ENCODE results near the gene SIRPB1.
"Not testable (repeated sequence)": the region's sequence is repeated elsewhere in the genome, so short reads cannot be mapped to it uniquely, and the experiment has no call there.

The SIRPB1 gene

GRCh38 chr20:1619861-1620444 lies at the start of gene SIRPB1:
TSS of gene SIRPB1 (minus strand) at chr20:1620009. CDS start at chr20:1619944, 65 bp downstream.
- DNase-seq, result no peak

GRCh38 chr20:1669304-1669703 lies 49.5 kb upstream of the SIRPB1 start:
- DNase-seq, result no peak

- DNase-seq, result no peak
Measured at GRCh38 chr20:1667502-1668085, 47.8 kb upstream of the SIRPB1 start.

- DNase-seq, result no peak
Measured at GRCh38 chr20:1666802-1667201, 47.0 kb upstream of the SIRPB1 start.

GRCh38 chr20:1665345-1665744 lies 45.5 kb upstream of the SIRPB1 start:
- DNase-seq, result no peak

GRCh38 chr20:1664911-1665310 lies 45.1 kb upstream of the SIRPB1 start:
- no peak for DNase-seq

GRCh38 chr20:1663917-1664316 lies 44.1 kb upstream of the SIRPB1 start:
- no peak for DNase-seq

GRCh38 chr20:1661542-1662299 lies 41.9 kb upstream of the SIRPB1 start:
- DNase-seq, result no peak

GRCh38 chr20:1660246-1660645 lies 40.4 kb upstream of the SIRPB1 start:
- DNase-seq, result no peak

GRCh38 chr20:1657556-1658334 lies 37.9 kb upstream of the SIRPB1 start, which contains the start of gene SIRPG:
TSS of gene SIRPG (minus strand) at chr20:1657779. CDS start at chr20:1657714, 65 bp downstream.
- DNase-seq, result no peak

- no peak for DNase-seq
Measured at GRCh38 chr20:1656844-1657243, 37.0 kb upstream of the SIRPB1 start.

- DNase-seq, result no peak
Measured at GRCh38 chr20:1654996-1655395, 35.2 kb upstream of the SIRPB1 start.

- no peak for DNase-seq
Measured at GRCh38 chr20:1652960-1653359, 33.2 kb upstream of the SIRPB1 start.

GRCh38 chr20:1652104-1652503 lies 32.3 kb upstream of the SIRPB1 start:
- no peak for DNase-seq

- DNase-seq, result no peak
Measured at GRCh38 chr20:1651268-1652058, 31.7 kb upstream of the SIRPB1 start.

GRCh38 chr20:1648101-1648500 lies 28.3 kb upstream of the SIRPB1 start:
- no peak for DNase-seq

- no peak for DNase-seq
Measured at GRCh38 chr20:1646975-1647431, 27.2 kb upstream of the SIRPB1 start.

- no peak for DNase-seq
Measured at GRCh38 chr20:1644101-1644962, 24.5 kb upstream of the SIRPB1 start.

- not testable (repeated sequence) for DNase-seq
Measured at GRCh38 chr20:1638643-1639042, 18.8 kb upstream of the SIRPB1 start.

GRCh38 chr20:1637755-1638154 lies 17.9 kb upstream of the SIRPB1 start:
- no peak for DNase-seq

- DNase-seq, result no peak
Measured at GRCh38 chr20:1637226-1637625, 17.4 kb upstream of the SIRPB1 start.

Measured in activated T-cell treated with anti-CD3 and anti-CD28 coated beads for 4 hours (primary cell).